HG02885 (cell line): ENCODE results near the gene RIMKLA.

ENCODE experiments used
- ATAC-seq: cut with Tn5 transposase; IDR thresholded peaks from one replicate; pipeline ENCODE4 v1.9.1; 2021; ENCODE audit warnings: mild to moderate bottlenecking; ENCODE audit not compliant: unreplicated experiment, poor library complexity

The RIMKLA gene

GRCh38 chr1:42370876-42371549, 9.6 kb upstream of the RIMKLA start:
- ATAC-seq = no peak

GRCh38 chr1:42372796-42373195, 7.8 kb upstream of the RIMKLA start:
- no peak for ATAC-seq

- peak; percentile 42 for ATAC-seq
Measured at GRCh38 chr1:42379794-42380585, 602 bp upstream of the RIMKLA start.

- no peak for ATAC-seq
Measured at GRCh38 chr1:42381280-42381673, 685 bp downstream of the RIMKLA start.

GRCh38 chr1:42385283-42385682, 4.7 kb downstream of the RIMKLA start:
- ATAC-seq = no peak

GRCh38 chr1:42386051-42386450, 5.5 kb downstream of the RIMKLA start:
- ATAC-seq = no peak

GRCh38 chr1:42392255-42392654, 11.7 kb downstream of the RIMKLA start:
- no peak for ATAC-seq

- no peak for ATAC-seq
Measured at GRCh38 chr1:42392967-42393848, 12.6 kb downstream of the RIMKLA start.

GRCh38 chr1:42399315-42400100, 18.9 kb downstream of the RIMKLA start:
- no peak for ATAC-seq

- no peak for ATAC-seq
Measured at GRCh38 chr1:42403880-42404400, 23.3 kb downstream of the RIMKLA start.

- no peak for ATAC-seq
Measured at GRCh38 chr1:42414551-42415496, 34.2 kb downstream of the RIMKLA start.

GRCh38 chr1:42417166-42417565, 36.6 kb downstream of the RIMKLA start:
- no peak for ATAC-seq

GRCh38 chr1:42418516-42418915, 37.9 kb downstream of the RIMKLA start:
- no peak for ATAC-seq

- no peak for ATAC-seq
Measured at GRCh38 chr1:42419126-42419821, 38.7 kb downstream of the RIMKLA start.

- ATAC-seq = no peak
Measured at GRCh38 chr1:42420121-42420520, 39.5 kb downstream of the RIMKLA start.

GRCh38 chr1:42420911-42421585, 40.5 kb downstream of the RIMKLA start:
- no peak for ATAC-seq

- no peak for ATAC-seq
Measured at GRCh38 chr1:42422737-42423136, 42.1 kb downstream of the RIMKLA start.

- ATAC-seq = no peak
Measured at GRCh38 chr1:42423681-42424080, 43.1 kb downstream of the RIMKLA start.
